Measurements from ENCODE around the gene RNF181. TPM values are rescaled to one million over a fixed set of nuclear protein-coding genes. Genes with fewer than 3 reads are reported as not detected.

The RNF181 gene
- total and polyA plus RNA-seq, 2 of the 13 experiments (the other 11 are each of a cell fraction or from before 2014, with no cell fraction given): 224 to 578 TPM

DNA sequence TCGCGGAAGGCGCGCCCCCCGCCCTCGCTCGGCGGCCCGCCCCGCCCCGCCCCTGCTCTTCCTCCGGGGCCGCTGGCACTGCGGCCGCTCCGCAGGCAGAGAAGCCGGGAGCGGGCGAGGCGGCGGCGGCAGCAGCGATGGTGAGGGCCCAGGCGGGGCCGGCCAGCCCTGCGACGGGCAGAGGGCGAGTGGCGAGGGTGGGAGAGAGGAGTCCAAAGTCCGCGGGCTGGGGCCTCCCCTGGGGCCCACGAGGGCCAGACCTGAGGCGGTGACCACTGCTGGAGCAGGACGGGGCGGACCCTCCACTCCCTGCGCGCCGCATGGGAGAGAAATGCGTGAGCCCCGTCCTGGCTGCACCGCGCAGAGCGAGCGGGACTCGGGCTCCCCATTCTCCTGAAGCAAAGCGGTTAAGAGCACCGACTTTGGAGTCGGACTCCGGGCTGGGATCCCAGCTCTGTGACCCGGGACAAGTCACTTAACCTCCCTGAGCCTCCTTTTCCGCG lies 11.1 kb upstream of the RNF181 start, which contains the start of gene VAMP5 (continued):
- TF ChIP-seq GPBP1L1 (CRISPR knock-in tag; IDR thresholded peaks at IDR 0.05) (no peak), ZNF800 (CRISPR knock-in tag; IDR thresholded peaks at IDR 0.05) (peak; percentile 92; the same call in 1 of the 2 replicates), AGO2 (optimal IDR thresholded peaks at IDR 0.05; ENCODE audit: low read depth, low read length) (peak; percentile 91), POLR2A (IDR thresholded peaks at IDR 0.05; ENCODE audit: insufficient read depth in 1 of 2, low read depth in 2 of 2, low read length in 2 of 2) (peak in 1 of 2 experiments; percentile 79; a peak in 3 of 4 replicates), KMT2B (CRISPR knock-in tag; IDR thresholded peaks at IDR 0.05) (no peak; the same call in 1 of the 2 replicates), PBX2 (CRISPR knock-in tag; IDR thresholded peaks at IDR 0.05) (no peak), ZNF451 (CRISPR knock-in tag; IDR thresholded peaks at IDR 0.05) (0 out of 2 replicates have a peak, but pooled peaks have one; percentile 60), ZNF761 (CRISPR knock-in tag; conservative IDR thresholded peaks at IDR 0.05) (no peak), GFI1 (CRISPR knock-in tag; IDR thresholded peaks at IDR 0.05; ENCODE audit: borderline replicate concordance) (no peak), FLYWCH1 (CRISPR knock-in tag; IDR thresholded peaks at IDR 0.05) (no peak), IKZF1 (IDR thresholded peaks at IDR 0.05) (no peak), SIN3A (IDR thresholded peaks at IDR 0.05; ENCODE audit: borderline replicate concordance, low read depth, low read length) (0 out of 2 replicates have a peak, but pooled peaks have one; percentile 71), ZNF326 (CRISPR knock-in tag; IDR thresholded peaks at IDR 0.05; ENCODE audit: borderline replicate concordance) (no peak), HOXD1 (CRISPR knock-in tag; IDR thresholded peaks at IDR 0.05) (peak; percentile 86), PITX1 (CRISPR knock-in tag; IDR thresholded peaks at IDR 0.05) (peak; percentile 63), SP4 (CRISPR knock-in tag; IDR thresholded peaks at IDR 0.05) (no peak; the same call in none of the 2 replicates), NFIC (IDR thresholded peaks at IDR 0.05; ENCODE audit: low read length) (no peak; the same call in 1 of the 2 replicates), SMC3 (IDR thresholded peaks at IDR 0.05; ENCODE audit: low read length) (no peak; the same call in 1 of the 2 replicates), ZNF264 (CRISPR knock-in tag; IDR thresholded peaks at IDR 0.05) (peak; percentile 88; the same call in 1 of the 2 replicates), ZNF792 (CRISPR knock-in tag; IDR thresholded peaks at IDR 0.05) (no peak; the same call in 1 of the 2 replicates), HNRNPLL (IDR thresholded peaks at IDR 0.05; ENCODE audit: low read depth, low read length, poor library complexity, severe bottlenecking) (peak; percentile 84), NR3C1 (CRISPR knock-in tag; IDR thresholded peaks at IDR 0.05) (no peak), ZFP91 (CRISPR knock-in tag; IDR thresholded peaks at IDR 0.05; ENCODE audit: borderline replicate concordance) (0 out of 2 replicates have a peak, but pooled peaks have one; percentile 93), ZNF225 (CRISPR knock-in tag; IDR thresholded peaks at IDR 0.05) (no peak; the same call in 1 of the 2 replicates), ZGPAT (CRISPR knock-in tag; IDR thresholded peaks at IDR 0.05) (peak; percentile 95), ZBTB21 (CRISPR knock-in tag; IDR thresholded peaks at IDR 0.05) (no peak)
